A673 (cell line): ENCODE results near the gene ALAS2. TPM values are rescaled to one million over a fixed set of nuclear protein-coding genes. Genes with fewer than 3 reads are reported as not detected.
"Not testable (repeated sequence)": the region's sequence is repeated elsewhere in the genome, so short reads cannot be mapped to it uniquely, and the experiment has no call there.

Experiments used
- BruUV-seq: library from RNA; stranded (reverse); fragments of 400-500 nt; replicated peaks from 2 replicates; lab custom pipeline; 2021; lab: Mats Ljungman, UMichigan
- CTCF ChIA-PET: fragments of 300-600 bp; sonication (Branson Sonifier 250); formaldehyde crosslinking; loops from one replicate; lab custom pipeline; 2022; ENCODE audit warnings: antibody characterized with exemption; lab: Charles Lee
- POLR2A ChIA-PET: fragments of 300-600 bp; sonication (Branson Sonifier 250); formaldehyde crosslinking; loops from one replicate; lab custom pipeline; 2022; ENCODE audit warnings: antibody characterized with exemption; ENCODE audit not compliant: low non-redundant PET; lab: Charles Lee
- DNase-seq: peaks from one replicate; pipeline ENCODE4 v3.0.0-alpha.2; 2015; ENCODE audit warnings: low spot score
- H3K27ac ChIP-seq: fragments of 200-600 bp; sonication (generic); 2 replicates; pipeline ENCODE4 v1.5.1; 2016; ENCODE audit warnings: mixed run types, low read depth, mild to moderate bottlenecking, mixed read lengths, antibody characterized with exemption, low read length; ENCODE audit not compliant: poor library complexity, severe bottlenecking
- H3K27me3 ChIP-seq: fragments of 200-600 bp; sonication (generic); replicated peaks from 2 replicates; pipeline ENCODE4 v1.6.1; 2017; ENCODE audit warnings: mixed run types, low read depth, mild to moderate bottlenecking, mixed read lengths, antibody characterized with exemption, low read length; ENCODE audit not compliant: insufficient read depth, poor library complexity
- H3K36me3 ChIP-seq: fragments of 200-600 bp; sonication (generic); 2 replicates; pipeline ENCODE4 v1.6.1; 2016; ENCODE audit warnings: mixed run types, mild to moderate bottlenecking, mixed read lengths, antibody characterized with exemption, low read length; ENCODE audit not compliant: insufficient read depth, poor library complexity, severe bottlenecking
- H3K4me1 ChIP-seq: fragments of 200-600 bp; sonication (generic); 2 replicates; pipeline ENCODE4 v1.6.1; 2017; ENCODE audit warnings: mixed run types, mild to moderate bottlenecking, mixed read lengths, antibody characterized with exemption, low read length; ENCODE audit not compliant: insufficient read depth, poor library complexity, severe bottlenecking
- H3K4me3 ChIP-seq: fragments of 200-600 bp; sonication (generic); 2 replicates; pipeline ENCODE4 v1.5.1; 2016; ENCODE audit warnings: low read depth, mixed run types, mild to moderate bottlenecking, mixed read lengths, low read length; ENCODE audit not compliant: poor library complexity, severe bottlenecking
- H3K9me3 ChIP-seq: fragments of 200-600 bp; sonication (generic); 2 replicates; pipeline ENCODE4 v1.6.1; 2016; ENCODE audit warnings: mixed run types, low read depth, mild to moderate bottlenecking, mixed read lengths, antibody characterized with exemption, low read length; ENCODE audit not compliant: poor library complexity, severe bottlenecking
- EZH2 ChIP-seq: fragments of 200-600 bp; sonication (generic); IDR thresholded peaks from 2 replicates; pipeline ENCODE4 v1.6.1; 2017; ENCODE audit warnings: borderline replicate concordance, low read depth, mild to moderate bottlenecking, mixed read lengths, antibody characterized with exemption, low read length; ENCODE audit not compliant: poor library complexity, severe bottlenecking
- intact Hi-C: fragments of 100-400 bp; cut with micrococcal nuclease; formaldehyde crosslinking; loops from one replicate; pipeline ENCODE4 v1.10.0; 2022; ENCODE audit not compliant: unreplicated experiment
- total RNA-seq: library from RNA; stranded (reverse); gene quantifications from 2 replicates; pipeline ENCODE4 v1.2.3, GENCODE V29; 2021
- TF ChIP-seq, protein P1 (sequence below): fragments of 300-800, 200-600 bp; sonication (generic); conservative IDR thresholded peaks from 2 replicates; pipeline ENCODE4 v1.5.1; 2017; ENCODE audit warnings: low read depth, mild to moderate bottlenecking, antibody characterized with exemption, low read length, moderate library complexity, mixed read lengths

Gene ALAS2
- total RNA-seq, 1 experiment from 2014 or later = not detected

DNA sequence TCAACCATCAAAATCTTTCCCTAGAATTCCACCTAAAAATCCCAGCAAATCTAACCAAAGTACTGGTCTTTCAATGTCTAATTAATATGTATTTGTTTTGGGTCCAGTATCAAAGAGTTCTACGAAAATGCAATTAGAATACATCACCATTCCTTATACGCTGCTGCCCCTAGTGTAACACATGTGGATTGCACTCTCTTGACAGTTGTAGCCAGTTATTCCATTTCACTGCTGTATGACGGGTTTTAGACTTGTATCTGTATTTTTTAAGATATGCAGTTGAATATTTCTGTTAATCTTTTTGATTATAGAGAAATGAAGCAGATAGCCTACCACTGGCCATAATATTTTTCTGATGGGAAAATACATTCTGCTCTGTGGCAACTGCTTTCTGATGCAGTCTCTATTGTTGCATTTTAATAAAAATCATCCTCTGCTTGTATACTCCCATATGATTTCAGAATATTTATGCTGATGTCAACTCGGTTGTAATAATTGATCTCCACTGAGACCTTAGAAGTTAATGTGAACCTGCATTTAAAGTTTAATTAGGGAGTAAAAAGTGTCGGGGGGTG lies 27.0 kb upstream of the ALAS2 start:
- Histone ChIP-seq H3K36me3 (no peaks in the 10 kb centered on the region), H3K27ac (no peak overlapping the region), H3K9me3 (no peaks in the 10 kb centered on the region), H3K4me3 (no peak overlapping the region), H3K4me1 (no peaks in the 10 kb centered on the region), H3K27me3 (no peaks in the 10 kb centered on the region)
- intact Hi-C loops = loop anchor here (5.0 to 10.0 kb wide), 2 partner anchors 165 to 1743 kb away; no protein-coding TSS in a partner anchor
- no TSS peak for BruUV-seq
- POLR2A ChIA-PET = no interaction called here
- TF ChIP-seq, protein P1, sequence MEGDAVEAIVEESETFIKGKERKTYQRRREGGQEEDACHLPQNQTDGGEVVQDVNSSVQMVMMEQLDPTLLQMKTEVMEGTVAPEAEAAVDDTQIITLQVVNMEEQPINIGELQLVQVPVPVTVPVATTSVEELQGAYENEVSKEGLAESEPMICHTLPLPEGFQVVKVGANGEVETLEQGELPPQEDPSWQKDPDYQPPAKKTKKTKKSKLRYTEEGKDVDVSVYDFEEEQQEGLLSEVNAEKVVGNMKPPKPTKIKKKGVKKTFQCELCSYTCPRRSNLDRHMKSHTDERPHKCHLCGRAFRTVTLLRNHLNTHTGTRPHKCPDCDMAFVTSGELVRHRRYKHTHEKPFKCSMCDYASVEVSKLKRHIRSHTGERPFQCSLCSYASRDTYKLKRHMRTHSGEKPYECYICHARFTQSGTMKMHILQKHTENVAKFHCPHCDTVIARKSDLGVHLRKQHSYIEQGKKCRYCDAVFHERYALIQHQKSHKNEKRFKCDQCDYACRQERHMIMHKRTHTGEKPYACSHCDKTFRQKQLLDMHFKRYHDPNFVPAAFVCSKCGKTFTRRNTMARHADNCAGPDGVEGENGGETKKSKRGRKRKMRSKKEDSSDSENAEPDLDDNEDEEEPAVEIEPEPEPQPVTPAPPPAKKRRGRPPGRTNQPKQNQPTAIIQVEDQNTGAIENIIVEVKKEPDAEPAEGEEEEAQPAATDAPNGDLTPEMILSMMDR = peak; percentile 83
- no peak for TF ChIP-seq EZH2
- CTCF ChIA-PET = interaction anchor here (0.8 kb wide), 1 partner anchor 1503 kb away, joined by 3 read pairs; no protein-coding TSS in a partner anchor
- DNase-seq = peak; percentile 37

DNA sequence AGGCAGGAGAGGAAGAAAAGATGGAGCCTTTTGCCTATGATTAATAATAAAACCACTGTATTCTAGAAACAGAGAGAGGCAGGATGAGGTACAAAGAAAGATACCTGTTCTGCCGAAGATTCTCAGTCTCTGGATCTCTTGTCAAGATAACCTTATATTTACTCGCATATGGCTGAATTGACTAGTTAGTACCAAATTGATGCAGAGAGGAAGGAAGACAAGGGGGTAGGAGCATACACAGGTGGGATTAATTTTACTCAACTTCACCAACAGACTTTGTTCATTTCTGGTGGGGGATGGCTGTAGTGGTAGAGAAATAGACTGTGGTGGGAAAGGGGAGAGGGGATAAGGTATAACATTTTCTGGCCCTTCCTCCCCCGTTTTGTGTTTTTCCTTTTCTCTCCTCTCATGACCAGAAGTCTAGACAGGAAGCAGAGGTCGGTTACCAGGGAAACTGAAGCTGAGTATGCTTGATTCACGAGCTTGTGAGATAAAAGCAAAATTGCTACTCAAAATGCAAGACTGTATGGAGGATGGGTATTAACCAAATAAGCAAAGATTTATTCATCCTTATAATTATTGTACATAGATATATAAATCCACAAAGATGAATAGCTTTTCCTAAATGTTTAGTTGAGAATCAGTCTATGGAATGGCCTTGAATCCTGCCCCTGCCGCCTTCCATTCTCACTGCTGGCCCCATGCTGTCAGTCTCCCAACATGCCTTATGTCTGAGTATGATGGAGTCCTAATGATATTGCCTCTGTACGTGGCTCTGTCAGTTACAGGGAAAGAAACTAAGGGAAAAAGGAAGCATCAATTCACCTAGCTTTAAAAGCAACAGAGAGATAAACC lies 26.3 kb upstream of the ALAS2 start:
- no peak for DNase-seq
- ChIA-PET CTCF (interaction anchor here (0.6 to 0.8 kb wide), 2 partner anchors 510 to 1503 kb away, joined by 3 to 5 read pairs; no protein-coding TSS in a partner anchor), POLR2A (no interaction called here)
- no peaks in the 10 kb centered on the region for H3K9me3 ChIP-seq
- no peak overlapping the region for H3K27ac ChIP-seq
- H3K4me1 ChIP-seq = no peaks in the 10 kb centered on the region
- TF ChIP-seq, protein P1 = no peak
- no peak for TF ChIP-seq EZH2
- BruUV-seq = no TSS peak
- H3K27me3 ChIP-seq = no peaks in the 10 kb centered on the region
- no peak overlapping the region for H3K4me3 ChIP-seq
- H3K36me3 ChIP-seq = no peaks in the 10 kb centered on the region
- intact Hi-C loops = loop anchor here (5.0 to 10.0 kb wide), 2 partner anchors 165 to 1742 kb away; no protein-coding TSS in a partner anchor

DNA sequence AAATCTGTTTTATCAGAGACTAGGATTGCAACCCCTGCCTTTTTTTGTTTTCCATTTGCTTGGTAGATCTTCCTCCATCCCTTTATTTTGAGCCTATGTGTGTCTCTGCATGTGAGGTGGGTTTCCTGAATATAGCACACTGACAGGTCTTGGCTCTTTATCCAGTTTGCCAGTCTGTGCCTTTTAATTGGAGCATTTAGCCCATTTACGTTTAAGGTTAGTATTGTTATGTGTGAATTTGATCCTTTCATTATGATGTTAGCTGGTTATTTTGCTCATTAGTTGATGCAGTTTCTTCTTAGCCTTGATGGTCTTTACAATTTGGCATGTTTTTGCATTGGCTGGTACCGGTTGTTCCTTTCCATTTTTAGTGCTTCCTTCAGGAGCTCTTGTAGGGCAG lies 19.8 kb upstream of the ALAS2 start:
- H3K4me1 ChIP-seq, BruUV-seq, H3K27ac ChIP-seq, H3K36me3 ChIP-seq, POLR2A ChIA-PET, CTCF ChIA-PET, H3K27me3 ChIP-seq, H3K9me3 ChIP-seq, DNase-seq, H3K4me3 ChIP-seq: not testable (repeated sequence)
- intact Hi-C loops = loop anchor here (10.0 kb wide), 1 partner anchor 1736 kb away; no protein-coding TSS in a partner anchor
